GM23338 (cell line): ENCODE data around the gene TRIM54. TPM values are rescaled to one million over a fixed set of nuclear protein-coding genes. Genes with fewer than 3 reads are reported as not detected.

Source experiments
- ATAC-seq: fragments of 200-7000 bp; cut with Tn5 transposase; 3 replicates; pipeline ENCODE4 v1.9.1; 2020
- DNase-seq: peaks from one replicate; pipeline ENCODE4 v3.0.0-alpha.2; 2015; ENCODE audit warnings: low spot score
- H2AFZ ChIP-seq: fragments of 200-600 bp; sonication (generic); 2 replicates; pipeline ENCODE4 v1.8.0; 2016; ENCODE audit warnings: antibody characterized with exemption, mild to moderate bottlenecking, moderate library complexity
- H3F3A ChIP-seq: fragments of 200-600 bp; sonication (generic); replicated peaks from 2 replicates; pipeline ENCODE4 v1.8.0; 2017; ENCODE audit warnings: antibody characterized with exemption, mixed run types, low read depth
- H3K27ac ChIP-seq: fragments of 200-600 bp; sonication (generic); 2 replicates; pipeline ENCODE4 v1.6.1; 2016; ENCODE audit warnings: low read depth
- H3K27me3 ChIP-seq: fragments of 200-600 bp; sonication (generic); 2 replicates; pipeline ENCODE4 v1.8.0; 2016; ENCODE audit warnings: mild to moderate bottlenecking, mixed run types, moderate library complexity; ENCODE audit not compliant: insufficient read depth
- H3K36me3 ChIP-seq: fragments of 200-600 bp; sonication (generic); 2 replicates; pipeline ENCODE4 v1.8.0; 2016; ENCODE audit warnings: mild to moderate bottlenecking; ENCODE audit not compliant: insufficient read depth
- H3K4me1 ChIP-seq: fragments of 200-600 bp; sonication (generic); 2 replicates; pipeline ENCODE4 v1.8.0; 2016; ENCODE audit warnings: mild to moderate bottlenecking, moderate library complexity; ENCODE audit not compliant: insufficient read depth
- H3K4me2 ChIP-seq: fragments of 200-600 bp; sonication (generic); 2 replicates; pipeline ENCODE4 v1.7.1; 2017; ENCODE audit warnings: mixed run types
- H3K4me3 ChIP-seq: fragments of 200-600 bp; sonication (generic); 2 replicates; pipeline ENCODE4 v1.6.1; 2016; ENCODE audit warnings: mixed run types
- H3K79me2 ChIP-seq: fragments of 200-600 bp; sonication (generic); replicated peaks from 2 replicates; pipeline ENCODE4 v1.8.0; 2017; ENCODE audit warnings: mild to moderate bottlenecking; ENCODE audit not compliant: insufficient read depth
- H3K9me2 ChIP-seq: fragments of 200-600 bp; sonication (generic); 2 replicates; pipeline ENCODE4 v1.8.0; 2017; ENCODE audit not compliant: insufficient read depth
- H4K20me1 ChIP-seq: fragments of 200-600 bp; sonication (generic); replicated peaks from 2 replicates; pipeline ENCODE4 v1.8.0; 2017; ENCODE audit warnings: mild to moderate bottlenecking; ENCODE audit not compliant: insufficient read depth
- H3K27ac Mint-ChIP-seq: 2 replicates; pipeline ENCODE4 v1.8.0; 2020; ENCODE audit warnings: inconsistent platforms, mild to moderate bottlenecking, moderate library complexity, mixed read lengths
- H3K27me3 Mint-ChIP-seq: 3 replicates; pipeline ENCODE4 v1.8.0; 2022; ENCODE audit warnings: low read depth, mild to moderate bottlenecking, moderate library complexity, mixed read lengths, inconsistent platforms; ENCODE audit not compliant: insufficient read depth, poor library complexity
- H3K36me3 Mint-ChIP-seq: 3 replicates; pipeline ENCODE4 v1.8.0; 2021; ENCODE audit warnings: low read depth, mild to moderate bottlenecking, inconsistent platforms, moderate library complexity, mixed read lengths
- H3K4me1 Mint-ChIP-seq: 3 replicates; pipeline ENCODE4 v1.8.0; 2020; ENCODE audit warnings: mild to moderate bottlenecking, inconsistent platforms, mixed read lengths
- H3K4me3 Mint-ChIP-seq: 3 replicates; pipeline ENCODE4 v1.8.0; 2021; ENCODE audit warnings: moderate library complexity, mild to moderate bottlenecking, inconsistent platforms, mixed read lengths
- H3K9me3 Mint-ChIP-seq: 3 replicates; pipeline ENCODE4 v1.8.0; 2020; ENCODE audit warnings: moderate library complexity, mild to moderate bottlenecking, inconsistent platforms, mixed read lengths
- EZH2 ChIP-seq: fragments of 200-600 bp; sonication (generic); IDR thresholded peaks from one replicate; pipeline ENCODE4 v1.8.0; 2017; ENCODE audit warnings: antibody characterized with exemption, mild to moderate bottlenecking, low read depth; ENCODE audit not compliant: unreplicated experiment
- EZH2phosphoT487 ChIP-seq: fragments of 200-600 bp; sonication (generic); IDR thresholded peaks from one replicate; pipeline ENCODE4 v1.8.1; 2018; ENCODE audit warnings: antibody characterized with exemption; ENCODE audit not compliant: unreplicated experiment
- JUNB ChIP-seq: IDR thresholded peaks from one replicate; pipeline ENCODE4 v1.6.1; 2016; ENCODE audit warnings: antibody characterized with exemption; ENCODE audit not compliant: unreplicated experiment
- POLR2AphosphoS5 ChIP-seq: IDR thresholded peaks from 2 replicates; pipeline ENCODE4 v1.6.1; 2016; ENCODE audit warnings: antibody characterized with exemption, low read depth
- ZNF331 ChIP-seq: fragments of 250-450 bp; sonication (Bioruptor Pico); IDR thresholded peaks from 2 replicates; pipeline ENCODE4 v1.5.0; 2020; ENCODE audit warnings: low read depth, mild to moderate bottlenecking, moderate library complexity
- ZNF462 ChIP-seq: fragments of 250-450 bp; sonication (Bioruptor Pico); IDR thresholded peaks from 2 replicates; pipeline ENCODE4 v1.5.0; 2020; ENCODE audit warnings: mild to moderate bottlenecking, moderate library complexity
- polyA plus RNA-seq: library from polyadenylated mRNA; unstranded; fragments of >200 nt; fragmentation: Nextera tagmentation; extraction: Ambion mirVana; gene quantifications from 2 replicates; pipeline ENCODE4 v1.2.1, GENCODE V29; 2016
- total RNA-seq: library from RNA; depleted of rRNA; stranded (reverse); fragments of >200 nt; shearing (Covaris generic); gene quantifications from 2 replicates; pipeline ENCODE4 v1.2.3, GENCODE V29; 2014

TRIM54 gene
- total and polyA plus RNA-seq, 2 experiments from 2014 or later: 1.6 to 3.3 TPM

GRCh38 chr2:27264253-27264752 is 17.9 kb upstream of the TRIM54 start:
- peak overlapping the region; percentile 82 for H3K4me3 ChIP-seq

More at GRCh38 chr2:27264253-27264752, 17.9 kb upstream of the TRIM54 start:
- no peaks in the 10 kb centered on the region for H3K79me2 ChIP-seq
- H3F3A ChIP-seq: 0 out of 2 replicates have a peak, but pooled peaks cover 9% of the 10 kb centered on the region
- Mint-ChIP-seq H3K9me3 (no peaks in the 10 kb centered on the region), H3K27ac (no peak overlapping the region), H3K36me3 (no peaks in the 10 kb centered on the region; the same call in 2 of the 3 replicates), H3K4me1 (peaks cover 23% of the 10 kb centered on the region), H3K4me3 (peak overlapping the region; percentile 79), H3K27me3 (peaks cover 46% of the 10 kb centered on the region)
- ATAC-seq (peak; percentile 56), DNase-seq (peak; percentile 77)
- H3K36me3 ChIP-seq: no peaks in the 10 kb centered on the region
- no peaks in the 10 kb centered on the region for H3K9me2 ChIP-seq
- peak overlapping the region; percentile 99 for H2AFZ ChIP-seq
- peaks cover 82% of the 10 kb centered on the region for H3K27me3 ChIP-seq
- no peaks in the 10 kb centered on the region; the same call in 1 of the 2 replicates for H4K20me1 ChIP-seq
- peaks cover 17% of the 10 kb centered on the region for H3K4me1 ChIP-seq
- peak overlapping the region; percentile 98 for H3K4me2 ChIP-seq
- no peak overlapping the region for H3K27ac ChIP-seq
- TF ChIP-seq ZNF462 (no peak), EZH2 (peak; percentile 9), EZH2phosphoT487 (no peak), ZNF331 (no peak), POLR2AphosphoS5 (peak; percentile 18), JUNB (no peak)
